HEK293T (cell line): ENCODE results near the gene SUPT7L.

Source experiments
- FOXA1 ChIP-seq: fragments of 450-650 bp; IDR thresholded peaks from 2 replicates; pipeline ENCODE4 v1.6.1; 2016; ENCODE audit warnings: mild to moderate bottlenecking
- FOXK2 ChIP-seq: fragments of 450-650 bp; IDR thresholded peaks from 2 replicates; pipeline ENCODE4 v1.6.1; 2016; ENCODE audit warnings: mild to moderate bottlenecking
- LEF1 ChIP-seq: fragments of 450-650 bp; IDR thresholded peaks from 2 replicates; pipeline ENCODE4 v1.6.1; 2017; ENCODE audit warnings: mild to moderate bottlenecking, borderline replicate concordance
- SUZ12 ChIP-seq: fragments of 450-650 bp; IDR thresholded peaks from 2 replicates; pipeline ENCODE4 v1.6.1; 2016; ENCODE audit warnings: mild to moderate bottlenecking
- TARDBP ChIP-seq: fragments of 450-650 bp; IDR thresholded peaks from 2 replicates; pipeline ENCODE4 v1.6.1; 2016
- ZNF384 ChIP-seq: fragments of 450-650 bp; IDR thresholded peaks from 2 replicates; pipeline ENCODE4 v1.6.1; 2016
- TF ChIP-seq, protein P1 (sequence below): fragments of 450-650 bp; IDR thresholded peaks from 2 replicates; pipeline ENCODE4 v1.6.1; 2016

DNA sequence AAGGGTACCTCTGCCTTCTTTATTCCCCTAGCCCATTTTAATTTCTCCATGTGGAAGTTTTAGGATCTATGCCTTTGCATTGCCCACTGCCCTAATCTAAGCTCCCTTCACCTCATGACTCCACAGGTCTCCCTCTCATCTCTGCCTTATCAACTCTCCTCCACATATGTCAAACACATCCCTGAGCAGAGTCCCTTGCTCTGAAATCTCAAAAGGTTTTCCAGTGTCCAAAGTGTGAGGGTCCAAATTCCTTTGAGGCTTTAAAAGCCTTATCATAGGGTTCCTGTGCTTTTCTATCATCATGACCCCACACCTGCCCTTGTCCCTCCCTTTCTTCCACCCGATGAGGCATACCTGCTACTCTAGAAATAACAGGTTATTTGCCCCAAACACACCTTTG lies 38.9 kb upstream of the SUPT7L start:
- TF ChIP-seq TARDBP (no peak), ZNF384 (no peak), LEF1 (no peak), FOXK2 (no peak), FOXA1 (no peak), SUZ12 (no peak)
- TF ChIP-seq, protein P1, sequence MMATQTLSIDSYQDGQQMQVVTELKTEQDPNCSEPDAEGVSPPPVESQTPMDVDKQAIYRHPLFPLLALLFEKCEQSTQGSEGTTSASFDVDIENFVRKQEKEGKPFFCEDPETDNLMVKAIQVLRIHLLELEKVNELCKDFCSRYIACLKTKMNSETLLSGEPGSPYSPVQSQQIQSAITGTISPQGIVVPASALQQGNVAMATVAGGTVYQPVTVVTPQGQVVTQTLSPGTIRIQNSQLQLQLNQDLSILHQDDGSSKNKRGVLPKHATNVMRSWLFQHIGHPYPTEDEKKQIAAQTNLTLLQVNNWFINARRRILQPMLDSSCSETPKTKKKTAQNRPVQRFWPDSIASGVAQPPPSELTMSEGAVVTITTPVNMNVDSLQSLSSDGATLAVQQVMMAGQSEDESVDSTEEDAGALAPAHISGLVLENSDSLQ: no peak
